ENCODE results near the gene TULP4.
"Not testable (repeated sequence)": the region's sequence is repeated elsewhere in the genome, so short reads cannot be mapped to it uniquely, and the experiment has no call there.

Gene TULP4

GRCh38 chr6:158472447-158472846 is 160.2 kb downstream of the TULP4 start:
- in situ Hi-C loops (cut with HindIII; ENCODE audit: low pct_ligation_motif_present, low pct_unique_long_range_greater_than_20kb, low sequenced_read_pairs): no loop called here
- no peak for DNase-seq

GRCh38 chr6:158474961-158475343 is 162.7 kb downstream of the TULP4 start:
- in situ Hi-C loops (cut with HindIII; ENCODE audit: low pct_ligation_motif_present, low pct_unique_long_range_greater_than_20kb, low sequenced_read_pairs): no loop called here
- DNase-seq: no peak

- in situ Hi-C loops (cut with HindIII; ENCODE audit: low pct_ligation_motif_present, low pct_unique_long_range_greater_than_20kb, low sequenced_read_pairs): no loop called here
- peak; percentile 56 for DNase-seq
These were observed 163.4 kb downstream of the TULP4 start for GRCh38 chr6:158475344-158476302.

GRCh38 chr6:158476389-158476788 is 164.1 kb downstream of the TULP4 start:
- DNase-seq: no peak
- in situ Hi-C loops (cut with HindIII; ENCODE audit: low pct_ligation_motif_present, low pct_unique_long_range_greater_than_20kb, low sequenced_read_pairs): no loop called here

- DNase-seq; in situ Hi-C loops (cut with HindIII; ENCODE audit: low pct_ligation_motif_present, low pct_unique_long_range_greater_than_20kb, low sequenced_read_pairs): not testable (repeated sequence)
These were observed 165.5 kb downstream of the TULP4 start for GRCh38 chr6:158477722-158478121.

GRCh38 chr6:158480989-158481388 is 168.7 kb downstream of the TULP4 start:
- no peak for DNase-seq
- in situ Hi-C loops (cut with HindIII; ENCODE audit: low pct_ligation_motif_present, low pct_unique_long_range_greater_than_20kb, low sequenced_read_pairs): no loop called here

- DNase-seq: peak; percentile 86
- in situ Hi-C loops (cut with HindIII; ENCODE audit: low pct_ligation_motif_present, low pct_unique_long_range_greater_than_20kb, low sequenced_read_pairs): no loop called here
These were observed 169.6 kb downstream of the TULP4 start for GRCh38 chr6:158481690-158482473.

GRCh38 chr6:158485431-158485830 is 173.2 kb downstream of the TULP4 start:
- no peak for DNase-seq
- in situ Hi-C loops (cut with HindIII; ENCODE audit: low pct_ligation_motif_present, low pct_unique_long_range_greater_than_20kb, low sequenced_read_pairs): no loop called here

- in situ Hi-C loops (cut with HindIII; ENCODE audit: low pct_ligation_motif_present, low pct_unique_long_range_greater_than_20kb, low sequenced_read_pairs): no loop called here
- no peak for DNase-seq
These were observed 175.2 kb downstream of the TULP4 start for GRCh38 chr6:158487495-158487894.

- DNase-seq: peak; percentile 82
These were observed 175.8 kb downstream of the TULP4 start for GRCh38 chr6:158488065-158488464.

GRCh38 chr6:158489441-158489840 is 177.2 kb downstream of the TULP4 start:
- no peak for DNase-seq
- in situ Hi-C loops (cut with HindIII; ENCODE audit: low pct_ligation_motif_present, low pct_unique_long_range_greater_than_20kb, low sequenced_read_pairs): no loop called here

More at GRCh38 chr6:158488065-158488464, 175.8 kb downstream of the TULP4 start:
- in situ Hi-C loops (cut with HindIII; ENCODE audit: low pct_ligation_motif_present, low pct_unique_long_range_greater_than_20kb, low sequenced_read_pairs): no loop called here

- DNase-seq: no peak
- in situ Hi-C loops (cut with HindIII; ENCODE audit: low pct_ligation_motif_present, low pct_unique_long_range_greater_than_20kb, low sequenced_read_pairs): no loop called here
These were observed 180.6 kb downstream of the TULP4 start for GRCh38 chr6:158492881-158493280.

- DNase-seq: no peak
- in situ Hi-C loops (cut with HindIII; ENCODE audit: low pct_ligation_motif_present, low pct_unique_long_range_greater_than_20kb, low sequenced_read_pairs): no loop called here
These were observed 184.4 kb downstream of the TULP4 start for GRCh38 chr6:158496700-158497099.

- DNase-seq: no peak
- in situ Hi-C loops (cut with HindIII; ENCODE audit: low pct_ligation_motif_present, low pct_unique_long_range_greater_than_20kb, low sequenced_read_pairs): no loop called here
These were observed 185.4 kb downstream of the TULP4 start for GRCh38 chr6:158497620-158498019.

GRCh38 chr6:158498362-158498761 is 186.1 kb downstream of the TULP4 start:
- in situ Hi-C loops (cut with HindIII; ENCODE audit: low pct_ligation_motif_present, low pct_unique_long_range_greater_than_20kb, low sequenced_read_pairs): no loop called here
- DNase-seq: no peak

GRCh38 chr6:158499601-158500000 is 187.3 kb downstream of the TULP4 start:
- DNase-seq: no peak
- in situ Hi-C loops (cut with HindIII; ENCODE audit: low pct_ligation_motif_present, low pct_unique_long_range_greater_than_20kb, low sequenced_read_pairs): no loop called here

GRCh38 chr6:158500016-158500735 is 187.9 kb downstream of the TULP4 start:
- in situ Hi-C loops (cut with HindIII; ENCODE audit: low pct_ligation_motif_present, low pct_unique_long_range_greater_than_20kb, low sequenced_read_pairs): no loop called here
- no peak for DNase-seq

GRCh38 chr6:158501360-158502262 is 189.3 kb downstream of the TULP4 start:
- DNase-seq: no peak
- in situ Hi-C loops (cut with HindIII; ENCODE audit: low pct_ligation_motif_present, low pct_unique_long_range_greater_than_20kb, low sequenced_read_pairs): no loop called here
